SK-N-SH treated with all-trans-retinoic acid at 6 μM for 48 hours (cell line): ENCODE measurements around the gene MFN2.

Source experiments
- ATAC-seq: fragments of 200-7000 bp; cut with Tn5 transposase; 3 replicates; pipeline ENCODE4 v1.9.1; 2020; ENCODE audit warnings: mild to moderate bottlenecking, moderate library complexity
- ARNTL ChIP-seq: fragments of 450-650 bp; formaldehyde crosslinking; IDR thresholded peaks from 2 replicates; pipeline ENCODE4 v1.5.0; 2020; ENCODE audit warnings: low read depth, mild to moderate bottlenecking, moderate library complexity, borderline replicate concordance
- BACH2 ChIP-seq: fragments of 250-450 bp; sonication (Bioruptor Pico); IDR thresholded peaks from 2 replicates; pipeline ENCODE4 v1.9.0; 2021; ENCODE audit warnings: mild to moderate bottlenecking, borderline replicate concordance
- CREB5 ChIP-seq: fragments of 250-450 bp; sonication (Bioruptor Pico); IDR thresholded peaks from 2 replicates; pipeline ENCODE4 v1.5.1; 2020; ENCODE audit warnings: low read depth, mild to moderate bottlenecking, moderate library complexity
- CSDC2 ChIP-seq: fragments of 250-450 bp; sonication (Bioruptor Pico); IDR thresholded peaks from 2 replicates; pipeline ENCODE4 v1.5.0; 2020; ENCODE audit warnings: mild to moderate bottlenecking, moderate library complexity
- ESRRG ChIP-seq: fragments of 250-450 bp; sonication (Bioruptor Pico); IDR thresholded peaks from 2 replicates; pipeline ENCODE4 v1.6.1; 2021; ENCODE audit warnings: mild to moderate bottlenecking
- GLIS3 ChIP-seq: fragments of 250-450 bp; sonication (Bioruptor Pico); IDR thresholded peaks from 2 replicates; pipeline ENCODE4 v1.5.0; 2020; ENCODE audit warnings: mild to moderate bottlenecking, moderate library complexity
- ISL1 ChIP-seq: fragments of 250-450 bp; sonication (Bioruptor Pico); IDR thresholded peaks from 2 replicates; pipeline ENCODE4 v2.1.2; 2022; ENCODE audit warnings: mild to moderate bottlenecking, moderate library complexity
- OSR1 ChIP-seq: fragments of 250-450 bp; sonication (Bioruptor Pico); IDR thresholded peaks from 2 replicates; pipeline ENCODE4 v1.8.0; 2022; ENCODE audit warnings: moderate library complexity, mild to moderate bottlenecking, inconsistent platforms
- PATZ1 ChIP-seq: fragments of 250-450 bp; sonication (Bioruptor Pico); IDR thresholded peaks from 2 replicates; pipeline ENCODE4 v1.8.0; 2020; ENCODE audit warnings: mild to moderate bottlenecking, moderate library complexity, borderline replicate concordance
- RARB ChIP-seq: fragments of 250-450 bp; sonication (Bioruptor Pico); IDR thresholded peaks from 2 replicates; pipeline ENCODE4 v1.8.0; 2021; ENCODE audit warnings: mild to moderate bottlenecking, moderate library complexity
- SNAI2 ChIP-seq: fragments of 250-450 bp; sonication (Bioruptor Pico); IDR thresholded peaks from 2 replicates; pipeline ENCODE4 v1.5.0; 2020; ENCODE audit warnings: mild to moderate bottlenecking, moderate library complexity
- TCF4 ChIP-seq: fragments of 250-450 bp; sonication (Bioruptor Pico); IDR thresholded peaks from 2 replicates; pipeline ENCODE4 v1.8.0; 2021; ENCODE audit warnings: mild to moderate bottlenecking, moderate library complexity, borderline replicate concordance
- TOX ChIP-seq: fragments of 250-450 bp; sonication (Bioruptor Pico); IDR thresholded peaks from 2 replicates; pipeline ENCODE4 v1.8.0; 2021; ENCODE audit warnings: mild to moderate bottlenecking, moderate library complexity, borderline replicate concordance
- TSHZ2 ChIP-seq: fragments of 250-450 bp; sonication (Bioruptor Pico); IDR thresholded peaks from 2 replicates; pipeline ENCODE4 v1.5.0; 2020; ENCODE audit warnings: mild to moderate bottlenecking, moderate library complexity
- ZC3H10 ChIP-seq: fragments of 250-450 bp; sonication (Bioruptor Pico); IDR thresholded peaks from 2 replicates; pipeline ENCODE4 v1.5.1; 2021; ENCODE audit warnings: mild to moderate bottlenecking, moderate library complexity
- ZFP3 ChIP-seq: fragments of 250-450 bp; sonication (Bioruptor Pico); IDR thresholded peaks from 2 replicates; pipeline ENCODE4 v1.5.0; 2020; ENCODE audit warnings: mild to moderate bottlenecking, moderate library complexity
- ZFP30 ChIP-seq: fragments of 450-650 bp; formaldehyde crosslinking; IDR thresholded peaks from 2 replicates; pipeline ENCODE4 v1.5.0; 2022; ENCODE audit warnings: mild to moderate bottlenecking, moderate library complexity
- ZNF565 ChIP-seq: fragments of 450-650 bp; formaldehyde crosslinking; conservative IDR thresholded peaks from 2 replicates; pipeline ENCODE4 v1.5.0; 2020; ENCODE audit warnings: low read depth, mild to moderate bottlenecking, moderate library complexity
- ZNF70 ChIP-seq: fragments of 450-650 bp; formaldehyde crosslinking; IDR thresholded peaks from 2 replicates; pipeline ENCODE4 v1.5.0; 2020; ENCODE audit warnings: mild to moderate bottlenecking, moderate library complexity
- ZNF8 ChIP-seq: fragments of 450-650 bp; formaldehyde crosslinking; IDR thresholded peaks from 2 replicates; pipeline ENCODE4 v1.5.0; 2020; ENCODE audit warnings: mild to moderate bottlenecking, moderate library complexity

Gene MFN2

GRCh38 chr1:12057940-12058687 lies 77.9 kb downstream of the MFN2 start:
- ATAC-seq, result no peak
- no peak for TF ChIP-seq BACH2 (CRISPR knock-in tag)
- no peak for TF ChIP-seq ZNF70
- TF ChIP-seq ZNF565 (CRISPR knock-in tag), result no peak
- TF ChIP-seq TSHZ2 (CRISPR knock-in tag), result no peak
- TF ChIP-seq TCF4, result no peak
- no peak for TF ChIP-seq OSR1 (CRISPR knock-in tag)
- no peak for TF ChIP-seq RARB (CRISPR knock-in tag)
- no peak for TF ChIP-seq ZFP3 (CRISPR knock-in tag)
- no peak for TF ChIP-seq ZC3H10
- no peak for TF ChIP-seq TOX (CRISPR knock-in tag)
- TF ChIP-seq ARNTL (CRISPR knock-in tag), result no peak

GRCh38 chr1:12059226-12059625 lies 79.0 kb downstream of the MFN2 start:
- no peak for ATAC-seq
- TF ChIP-seq ZFP30, result no peak
- TF ChIP-seq GLIS3 (CRISPR knock-in tag), result no peak
- TF ChIP-seq TCF4, result no peak
- no peak for TF ChIP-seq TOX (CRISPR knock-in tag)
- no peak for TF ChIP-seq ARNTL (CRISPR knock-in tag)
- no peak for TF ChIP-seq ZNF8 (CRISPR knock-in tag)
- no peak for TF ChIP-seq ESRRG (CRISPR knock-in tag)
- no peak for TF ChIP-seq ZC3H10
- no peak for TF ChIP-seq SNAI2 (CRISPR knock-in tag)
- TF ChIP-seq PATZ1 (CRISPR knock-in tag), result no peak
- TF ChIP-seq ISL1 (CRISPR knock-in tag), result no peak
- TF ChIP-seq BACH2 (CRISPR knock-in tag), result no peak
- TF ChIP-seq OSR1 (CRISPR knock-in tag), result no peak
- TF ChIP-seq, all 23 proteins: peak for 0

GRCh38 chr1:12059722-12060464 lies 79.6 kb downstream of the MFN2 start:
- no peak for TF ChIP-seq BACH2 (CRISPR knock-in tag)
- TF ChIP-seq CSDC2 (CRISPR knock-in tag), result no peak
- TF ChIP-seq ZNF8 (CRISPR knock-in tag), result no peak
- TF ChIP-seq ZFP3 (CRISPR knock-in tag), result no peak
- TF ChIP-seq CREB5 (CRISPR knock-in tag), result no peak
- no peak for TF ChIP-seq SNAI2 (CRISPR knock-in tag)
- TF ChIP-seq OSR1 (CRISPR knock-in tag), result no peak
- TF ChIP-seq ESRRG (CRISPR knock-in tag), result no peak
- ATAC-seq, result no peak

- no peak for ATAC-seq
- TF ChIP-seq CREB5 (CRISPR knock-in tag) (no peak), BACH2 (CRISPR knock-in tag) (no peak), ZNF8 (CRISPR knock-in tag) (peak; percentile 90), ARNTL (CRISPR knock-in tag) (no peak)
- TF ChIP-seq, all 23 proteins: peak for 1
These were observed 80.3 kb downstream of the MFN2 start for GRCh38 chr1:12060500-12060899.
